GM23338 (cell line): Measurements from ENCODE around the gene REEP1. TPM values are rescaled to one million over a fixed set of nuclear protein-coding genes. Genes with fewer than 3 reads are reported as not detected.

Experiments
- microRNA-seq: library from miRNA; unstranded; fragments of <30 nt; microRNA quantifications from one replicate; pipeline ENCODE4, GENCODE V29; 2017
- polyA plus RNA-seq: library from polyadenylated mRNA; unstranded; fragments of >200 nt; fragmentation: Nextera tagmentation; extraction: Ambion mirVana; gene quantifications from 2 replicates; pipeline ENCODE4 v1.2.1, GENCODE V29; 2016
- small RNA-seq: library from RNA; depleted of rRNA; stranded (forward); fragments of <200 nt; gene quantifications from one replicate; pipeline ENCODE3, GENCODE V24; 2014; ENCODE audit warnings: low replicate concordance
- total RNA-seq: library from RNA; depleted of rRNA; stranded (reverse); fragments of >200 nt; shearing (Covaris generic); gene quantifications from 2 replicates; pipeline ENCODE4 v1.2.3, GENCODE V29; 2014; rRNA removed

Gene REEP1
- total and polyA plus RNA-seq, 2 experiments from 2014 or later, result 1.6 to 1.8 TPM

Small RNAs within 50 kb of the gene (microRNA-seq; reads per million reads assigned to microRNA genes)
- not detected for gene MIR4779

Small RNAs within 50 kb of the gene (small RNA-seq; reads per million reads assigned to genes)
- gene MIR4779, result not detected
- gene RF00096, result 0.12 reads per million
- not detected for gene RF00413

Other genes starting within 250 kb of the REEP1 start
- gene POLR1A, start 231.7 kb downstream of the REEP1 start, total RNA-seq, result 33.4 and 43.2 TPM in 2 replicates
- gene POLR1A, start 231.7 kb downstream of the REEP1 start, polyA plus RNA-seq, result 13.8 and 16.9 TPM in 2 replicates
- gene PTCD3, start 231.4 kb downstream of the REEP1 start, total RNA-seq, result 147 and 223 TPM in 2 replicates
- 87.6 and 140 TPM in 2 replicates for gene PTCD3, start 231.4 kb downstream of the REEP1 start, polyA plus RNA-seq
- 83.1 and 96.7 TPM in 2 replicates for gene IMMT, start 142.2 kb downstream of the REEP1 start, total RNA-seq
- gene IMMT, start 142.2 kb downstream of the REEP1 start, polyA plus RNA-seq, result 65.3 and 71.0 TPM in 2 replicates
- gene MRPL35, start 138.2 kb downstream of the REEP1 start, total RNA-seq, result 33.5 and 43.8 TPM in 2 replicates
- gene MRPL35, start 138.2 kb downstream of the REEP1 start, polyA plus RNA-seq, result 57.2 and 62.0 TPM in 2 replicates
- 21.8 and 24.6 TPM in 2 replicates for gene KDM3A, start 103.7 kb upstream of the REEP1 start, total RNA-seq
- 7.4 and 8.9 TPM in 2 replicates for gene KDM3A, start 103.7 kb upstream of the REEP1 start, polyA plus RNA-seq
- 12.9 and 15.6 TPM in 2 replicates for gene CHMP3, start 225.8 kb upstream of the REEP1 start, total RNA-seq
- gene CHMP3, start 225.8 kb upstream of the REEP1 start, polyA plus RNA-seq, result 15.5 and 16.3 TPM in 2 replicates